ENCODE results near the gene HAUS3.

Gene HAUS3, protein sequence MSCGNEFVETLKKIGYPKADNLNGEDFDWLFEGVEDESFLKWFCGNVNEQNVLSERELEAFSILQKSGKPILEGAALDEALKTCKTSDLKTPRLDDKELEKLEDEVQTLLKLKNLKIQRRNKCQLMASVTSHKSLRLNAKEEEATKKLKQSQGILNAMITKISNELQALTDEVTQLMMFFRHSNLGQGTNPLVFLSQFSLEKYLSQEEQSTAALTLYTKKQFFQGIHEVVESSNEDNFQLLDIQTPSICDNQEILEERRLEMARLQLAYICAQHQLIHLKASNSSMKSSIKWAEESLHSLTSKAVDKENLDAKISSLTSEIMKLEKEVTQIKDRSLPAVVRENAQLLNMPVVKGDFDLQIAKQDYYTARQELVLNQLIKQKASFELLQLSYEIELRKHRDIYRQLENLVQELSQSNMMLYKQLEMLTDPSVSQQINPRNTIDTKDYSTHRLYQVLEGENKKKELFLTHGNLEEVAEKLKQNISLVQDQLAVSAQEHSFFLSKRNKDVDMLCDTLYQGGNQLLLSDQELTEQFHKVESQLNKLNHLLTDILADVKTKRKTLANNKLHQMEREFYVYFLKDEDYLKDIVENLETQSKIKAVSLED

DNA sequence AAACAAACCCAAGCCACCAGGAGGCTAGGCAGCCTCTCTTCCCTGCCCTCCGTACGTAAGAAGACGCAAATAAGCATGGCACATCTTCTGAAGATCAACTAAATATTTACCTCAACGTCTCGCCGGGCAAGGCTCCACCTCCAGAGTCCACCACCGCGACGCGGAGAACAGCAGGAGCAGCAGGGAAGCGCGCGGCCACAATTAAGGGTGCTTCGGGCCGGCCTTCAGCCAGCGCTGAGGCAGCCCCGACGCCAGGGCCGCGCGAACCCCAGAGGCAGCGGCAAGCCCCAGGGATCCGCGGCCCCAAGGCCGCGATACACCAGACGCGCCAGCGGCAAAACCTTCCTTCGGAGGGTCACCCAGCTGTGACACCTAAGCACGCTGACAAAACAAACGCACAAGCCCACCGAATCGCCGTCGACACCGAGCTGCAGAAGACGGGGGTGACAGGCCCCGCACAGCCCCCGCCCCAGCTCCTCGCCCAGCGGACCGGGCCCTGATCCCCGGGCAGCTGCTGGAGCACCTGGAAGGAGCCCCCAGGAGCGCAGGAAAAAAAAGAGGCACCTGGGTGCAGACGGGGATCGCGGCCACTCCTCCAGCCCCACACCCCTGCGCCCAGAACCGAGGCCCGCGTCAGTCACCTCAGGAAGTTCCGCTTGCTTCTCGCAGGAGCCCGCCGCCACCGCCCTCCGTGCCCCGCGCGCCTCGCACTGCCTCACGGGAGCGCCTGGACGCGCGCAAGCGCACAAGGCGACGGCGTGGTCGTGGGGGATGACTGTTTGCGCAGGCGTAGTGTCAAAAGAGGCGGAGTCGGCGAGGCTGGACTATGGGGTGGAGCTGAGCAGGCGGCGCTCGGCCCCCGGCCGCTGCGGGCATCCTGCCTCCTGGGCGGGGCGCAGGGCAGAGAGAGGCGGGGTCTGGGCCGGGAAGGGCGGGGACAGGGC lies at the start of gene HAUS3, which contains the start of gene POLN:
HAUS3 (minus strand) TSS at position 712 of the 944 bp plus-strand sequence. CDS start 1,175 bp downstream, outside the sequence.
POLN (minus strand) TSS at position 712 of the 944 bp plus-strand sequence. CDS start 12,890 bp downstream, outside the sequence.
- DNase-seq (ENCODE audit: low read depth) = peak; percentile 96

DNA sequence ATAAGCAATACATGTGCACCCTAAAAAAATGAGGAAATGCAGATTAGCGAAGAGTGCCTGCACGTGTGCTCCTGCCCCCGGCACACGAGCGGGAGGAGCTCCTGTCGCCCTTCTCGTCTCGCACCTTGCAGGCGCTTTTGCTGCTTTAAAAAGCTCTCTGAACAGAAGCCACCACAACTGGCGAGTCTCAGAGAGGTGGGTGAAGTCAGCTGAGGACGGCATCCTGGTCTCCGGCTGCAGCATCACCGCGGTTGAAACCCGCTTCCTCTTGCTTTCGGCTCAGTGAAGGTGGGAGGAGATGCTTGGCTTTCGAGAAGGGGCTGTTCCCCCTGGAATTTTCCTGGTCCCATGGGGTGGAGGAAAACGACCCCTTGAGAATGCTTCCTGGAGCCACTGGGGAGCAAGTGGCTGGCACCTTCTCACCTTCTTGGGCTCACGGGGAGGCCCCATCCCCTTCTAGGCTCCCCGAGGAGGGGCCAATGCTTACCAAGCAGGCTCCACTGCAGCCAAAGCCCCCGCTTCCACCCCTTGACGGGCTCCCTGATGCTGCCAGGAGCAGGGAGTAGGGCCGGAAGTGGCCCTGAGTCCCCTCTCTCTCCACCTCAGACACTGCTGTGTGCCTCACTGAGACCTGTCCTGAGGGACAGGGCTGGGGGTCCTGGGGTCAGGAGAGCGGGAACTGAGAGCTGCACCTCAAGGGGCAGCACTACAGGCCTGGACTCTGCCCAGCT lies 49.2 kb upstream of the HAUS3 start:
- no peak for DNase-seq (ENCODE audit: low read depth)

DNA sequence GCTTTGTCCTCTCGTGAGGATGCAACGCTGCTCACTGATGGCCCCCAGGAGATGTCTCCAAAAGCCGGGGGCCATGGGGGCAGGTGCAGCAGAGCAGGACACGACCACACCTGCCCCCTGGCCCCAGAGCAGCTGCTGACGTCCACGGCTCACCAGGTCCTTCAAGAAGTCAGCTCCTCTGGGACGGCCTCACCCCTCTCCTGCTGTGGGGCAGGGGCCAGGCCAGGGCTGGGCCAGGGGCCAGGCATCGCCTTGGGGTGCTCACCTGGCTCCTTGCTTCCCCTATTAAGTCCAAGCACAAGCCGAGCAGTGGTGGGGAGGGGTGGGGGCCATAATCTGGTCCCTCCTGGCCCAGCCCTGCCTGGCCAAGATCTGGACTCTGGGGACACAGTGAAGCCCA lies 48.6 kb upstream of the HAUS3 start:
- DNase-seq (ENCODE audit: low read depth) = no peak

DNA sequence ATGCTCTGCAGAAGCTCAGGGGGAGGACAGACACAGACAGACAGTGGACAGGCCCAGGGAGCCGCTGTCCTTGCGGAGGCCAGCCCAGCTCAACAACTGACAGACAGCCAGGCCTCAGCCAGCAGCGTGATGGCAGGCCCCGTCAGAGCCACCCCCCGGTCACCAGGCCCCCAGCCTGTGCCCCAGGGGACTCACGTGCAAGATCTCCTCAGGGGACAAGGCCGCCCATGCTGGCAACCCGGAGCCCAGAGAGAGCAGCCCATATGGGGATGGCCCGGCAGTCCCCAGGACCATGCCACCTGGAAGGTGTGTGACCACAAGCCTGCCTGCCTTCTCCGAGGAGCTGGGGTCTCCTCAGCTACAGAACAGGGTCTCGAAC lies 48.0 kb upstream of the HAUS3 start:
- DNase-seq (ENCODE audit: low read depth) = no peak

DNA sequence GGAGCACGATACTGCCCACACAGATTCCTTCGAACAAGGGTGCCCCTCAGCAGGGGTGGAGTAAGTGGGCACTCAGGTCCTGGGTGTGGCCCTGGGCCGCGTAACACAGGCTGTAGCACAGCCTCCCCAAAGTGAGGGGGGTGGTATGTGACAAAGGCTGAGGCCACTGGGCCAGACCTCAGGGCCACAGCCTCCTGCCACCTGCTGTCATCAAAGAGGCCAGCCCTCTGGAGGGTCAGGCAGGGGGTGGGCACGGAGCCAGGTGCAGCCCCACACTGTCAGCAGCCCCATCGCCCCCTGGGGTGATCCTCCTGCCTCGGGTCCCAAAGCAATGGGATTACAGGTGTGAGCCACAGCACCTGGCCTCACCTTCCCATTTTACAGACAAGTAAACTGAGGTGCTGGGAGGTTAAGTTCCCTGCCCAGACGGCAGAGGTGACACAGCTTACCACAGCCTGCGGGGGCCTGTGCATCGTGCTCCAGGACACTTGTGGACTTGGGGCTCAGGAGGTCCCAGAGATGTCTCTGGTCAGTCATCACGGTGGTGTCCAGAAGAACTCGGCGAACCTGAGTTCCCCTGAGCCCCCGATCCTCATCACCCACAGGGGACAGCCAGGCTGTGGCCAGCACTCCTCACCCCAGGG lies 47.5 kb upstream of the HAUS3 start:
- DNase-seq (ENCODE audit: low read depth) = no peak

DNA sequence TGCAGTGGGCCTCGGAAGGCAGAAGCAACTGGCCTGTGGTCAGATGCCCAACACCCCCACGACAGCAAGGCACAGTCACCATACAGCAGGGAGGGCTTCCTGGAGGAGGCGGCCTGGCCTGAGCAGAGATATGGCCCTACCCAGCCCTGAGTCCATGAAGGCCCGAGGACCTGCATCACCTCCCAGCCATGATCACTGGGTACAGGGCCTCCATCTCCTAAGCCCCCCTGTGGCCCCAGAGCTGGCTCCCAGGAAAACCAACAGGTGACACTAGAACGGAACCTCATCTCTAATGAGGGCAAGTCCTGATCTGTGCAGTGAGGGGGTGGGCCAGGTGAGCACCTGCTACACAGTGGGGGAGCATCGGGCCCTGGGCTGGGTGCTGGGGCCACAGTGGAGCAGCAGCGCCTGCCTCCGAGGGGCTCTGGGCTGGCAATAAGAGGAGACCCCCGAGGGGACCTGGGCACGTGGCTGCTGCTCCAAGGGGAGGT lies 46.2 kb upstream of the HAUS3 start:
- DNase-seq (ENCODE audit: low read depth) = no peak

DNA sequence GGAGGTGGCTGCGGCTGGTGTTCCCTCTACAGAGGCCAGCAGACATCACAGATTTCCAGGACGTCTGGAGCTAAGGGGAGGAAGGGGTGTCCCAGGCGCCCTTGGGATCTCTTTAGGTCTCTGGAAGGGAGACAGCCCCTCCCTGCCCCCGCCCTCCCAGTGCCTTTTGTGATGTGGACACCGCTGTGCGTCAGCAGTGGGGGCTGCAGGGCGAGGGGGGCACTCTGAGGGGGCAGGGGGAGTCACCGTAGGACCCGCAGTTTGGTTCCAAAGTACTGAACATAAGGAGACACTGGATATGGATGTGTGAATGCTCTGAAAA lies 45.6 kb upstream of the HAUS3 start:
- no peak for DNase-seq (ENCODE audit: low read depth)

DNA sequence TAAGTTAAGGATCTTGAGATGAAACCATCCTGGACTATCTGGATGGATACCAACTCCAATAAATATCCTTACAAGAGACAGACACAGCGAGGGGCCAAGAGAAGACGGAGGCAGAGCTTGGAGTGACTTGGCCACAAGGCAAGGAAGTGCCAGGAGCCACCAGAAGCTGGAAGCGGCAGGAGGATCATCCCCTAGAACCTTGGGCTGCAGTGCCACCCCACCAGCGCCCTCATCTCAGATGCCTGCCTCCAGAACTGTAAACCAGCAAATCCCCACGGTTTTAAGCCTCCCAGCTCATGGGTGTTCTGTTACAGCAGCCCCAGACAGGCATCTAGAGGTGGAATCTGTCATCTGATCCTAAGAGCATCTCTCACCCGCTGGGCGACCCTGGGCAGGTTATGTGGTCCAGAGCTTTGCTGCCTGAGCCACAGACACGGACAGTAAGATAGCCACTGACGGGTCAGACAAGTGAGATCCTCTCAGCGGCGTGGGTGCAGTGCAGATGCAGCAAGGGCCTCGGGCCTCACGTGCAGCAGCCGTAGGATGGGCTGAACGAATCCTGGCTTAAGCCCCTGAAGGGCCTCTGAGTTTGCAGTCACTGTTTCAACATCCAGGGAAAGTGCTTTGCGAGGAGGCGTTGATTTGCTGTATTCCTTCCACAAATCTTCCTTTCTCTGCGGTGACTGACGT lies 45.1 kb upstream of the HAUS3 start:
- no peak for DNase-seq (ENCODE audit: low read depth)

DNA sequence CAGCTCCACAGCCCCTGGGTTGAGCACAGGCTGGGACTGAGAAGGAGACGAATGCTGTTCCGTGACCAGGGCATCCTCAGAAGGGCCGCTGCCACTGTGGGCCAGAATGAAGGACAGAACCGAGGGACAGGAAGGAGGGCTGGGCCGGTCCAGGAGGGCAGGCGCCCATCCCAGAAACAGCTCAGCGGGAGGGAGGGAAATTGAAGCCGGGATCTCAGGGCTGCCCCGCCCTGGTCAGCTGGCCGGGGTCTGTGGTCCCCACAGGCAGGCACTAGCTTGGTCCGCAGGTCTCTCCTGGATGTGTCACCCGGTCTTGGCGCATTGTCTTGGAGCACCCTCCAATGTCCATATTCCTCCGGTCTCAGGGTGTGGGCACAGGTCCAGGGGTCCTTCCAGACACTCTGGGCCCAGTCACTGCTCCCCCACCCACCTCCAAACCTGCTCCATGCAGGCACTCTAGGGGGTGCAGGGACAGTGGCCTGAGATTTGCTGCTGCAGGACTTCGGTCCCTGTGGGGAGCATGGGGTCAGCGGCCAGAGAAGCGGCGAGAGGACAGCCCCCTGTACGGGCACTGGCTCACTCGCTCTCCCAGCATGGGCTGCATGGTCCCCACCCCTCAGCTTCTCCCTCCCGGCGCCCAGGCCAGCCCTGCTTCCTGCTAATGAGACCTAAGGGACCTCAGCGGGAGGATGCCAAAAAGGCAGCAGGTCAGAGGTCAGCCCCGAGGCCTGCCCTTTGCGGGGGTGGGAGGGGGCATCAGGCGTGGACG lies 43.9 kb upstream of the HAUS3 start:
- no peak for DNase-seq (ENCODE audit: low read depth)

DNA sequence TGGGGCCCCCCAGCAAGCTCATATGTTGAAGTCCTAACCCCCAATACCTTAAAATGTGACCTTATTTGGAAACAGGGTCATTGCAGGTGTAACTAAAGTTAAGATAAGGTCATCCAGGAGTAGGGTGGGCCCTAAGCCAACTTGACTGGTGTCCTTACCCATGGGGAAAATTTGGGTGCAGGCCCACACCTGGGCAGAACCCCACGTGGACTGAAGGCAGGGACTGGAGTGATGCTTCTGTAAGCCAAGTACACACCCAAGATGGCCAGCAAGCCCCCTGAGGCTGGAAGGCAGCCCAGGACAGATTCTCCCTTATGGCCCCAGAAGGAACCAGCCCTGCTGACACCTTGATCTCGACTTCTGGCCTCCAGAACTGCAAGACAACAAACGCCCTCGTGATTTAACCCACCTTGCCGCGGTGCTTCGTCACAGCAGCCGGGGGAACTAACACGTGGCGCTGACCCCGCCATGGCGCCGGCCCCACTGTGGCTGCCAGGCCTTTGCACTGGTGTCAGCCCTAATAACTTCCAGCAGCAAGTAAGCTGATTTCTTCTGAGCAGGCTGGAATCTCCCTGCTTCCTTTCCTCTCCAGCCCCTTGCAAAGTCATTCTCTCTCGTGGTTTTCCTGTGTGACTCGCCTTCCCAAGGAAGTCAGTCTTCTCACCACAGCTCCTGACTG lies 43.2 kb upstream of the HAUS3 start:
- DNase-seq (ENCODE audit: low read depth) = peak; percentile 42

DNA sequence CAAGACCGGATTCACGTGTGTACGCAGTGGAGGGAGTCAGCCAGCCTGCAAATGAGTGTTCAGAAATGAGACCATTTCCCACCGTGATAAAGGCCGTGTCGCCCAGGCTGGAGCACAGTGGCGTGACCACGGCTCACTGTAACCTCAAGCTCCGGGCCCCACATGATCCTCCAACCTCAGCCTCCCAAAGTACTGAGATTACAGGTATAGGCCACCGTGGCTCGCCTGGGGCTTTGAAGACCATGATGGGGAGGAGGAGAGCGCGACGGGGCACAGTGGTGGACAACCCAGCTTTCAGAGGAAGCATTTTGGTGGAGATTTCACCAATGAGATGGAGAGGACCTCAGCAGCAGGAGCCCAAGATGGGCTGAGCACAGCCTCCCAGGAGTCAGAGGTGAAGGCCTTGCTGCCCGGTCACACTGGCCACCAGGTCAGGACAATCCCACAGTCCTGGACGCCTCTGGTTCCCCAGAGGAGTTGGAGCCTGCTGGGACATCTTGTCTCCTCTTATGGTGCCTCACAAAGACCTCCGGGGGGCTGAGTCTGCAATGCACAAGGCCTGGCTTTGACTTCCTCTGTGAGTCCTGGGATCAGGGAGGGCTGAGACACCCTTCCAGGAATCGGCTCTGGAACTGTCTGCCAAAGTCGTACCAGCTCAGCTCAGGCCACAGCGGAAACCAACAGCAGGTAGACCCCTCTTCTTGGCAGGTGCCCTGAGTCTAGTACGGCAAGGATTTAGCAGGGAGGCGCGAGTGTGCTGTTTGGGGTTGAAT lies 42.4 kb upstream of the HAUS3 start:
- no peak for DNase-seq (ENCODE audit: low read depth)

DNA sequence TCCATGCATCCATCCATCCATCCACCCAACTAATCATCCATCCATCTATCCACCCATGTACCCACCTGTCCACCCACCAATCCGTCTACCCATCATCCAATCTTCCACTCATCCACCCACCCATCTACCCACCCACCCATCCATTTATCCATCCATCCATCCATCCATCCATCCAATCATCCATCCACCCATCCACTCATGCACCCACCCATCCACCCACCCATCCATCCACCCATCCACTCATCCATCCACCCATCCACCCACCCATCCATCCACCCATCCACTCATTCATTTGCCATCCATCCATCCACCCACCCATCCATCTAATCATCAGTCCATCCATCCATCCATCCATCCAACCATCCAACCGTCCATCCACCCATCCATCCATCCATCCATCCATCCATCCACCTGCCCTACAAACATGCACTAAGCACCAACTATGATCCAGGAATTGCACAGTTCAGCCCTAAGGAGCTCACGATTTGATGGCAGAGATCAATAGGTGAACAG lies 41.3 kb upstream of the HAUS3 start:
- no peak for DNase-seq (ENCODE audit: low read depth)

DNA sequence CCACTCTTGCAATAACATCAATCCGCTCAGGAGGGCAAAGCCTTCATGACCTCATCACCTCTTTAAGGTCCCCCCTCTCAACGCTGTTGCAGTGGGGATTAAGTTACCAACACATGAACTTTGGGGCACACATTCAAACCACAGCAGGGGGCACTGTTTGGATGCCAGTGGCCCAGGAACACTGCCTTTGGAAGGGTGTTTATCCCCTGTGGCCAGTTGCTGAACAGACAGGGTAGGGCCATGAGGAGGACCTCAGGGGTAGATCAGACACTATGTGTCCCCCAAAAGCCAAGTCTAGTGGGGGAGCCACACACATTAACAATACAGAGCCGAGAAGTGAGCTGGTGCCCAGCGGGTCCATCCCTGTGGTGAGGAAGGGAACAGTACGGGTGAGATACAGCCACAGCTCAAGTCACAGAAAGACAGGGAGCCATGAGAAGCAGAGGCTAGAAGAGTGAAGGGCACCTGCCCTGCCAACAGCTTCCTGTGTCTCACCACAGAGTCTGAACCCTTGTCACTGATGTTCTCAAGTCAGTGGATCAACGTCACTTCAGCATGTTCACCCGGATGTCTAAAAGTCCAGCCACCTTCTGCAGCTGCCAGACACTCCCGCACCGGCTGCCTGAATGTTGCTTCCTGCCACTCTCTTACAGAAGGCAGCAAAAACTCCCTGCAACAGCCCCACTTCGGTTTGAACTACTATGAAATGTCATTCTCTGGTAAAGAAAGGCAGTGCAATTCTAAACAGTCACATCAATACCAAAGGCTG lies 39.8 kb upstream of the HAUS3 start:
- DNase-seq (ENCODE audit: low read depth) = no peak

DNA sequence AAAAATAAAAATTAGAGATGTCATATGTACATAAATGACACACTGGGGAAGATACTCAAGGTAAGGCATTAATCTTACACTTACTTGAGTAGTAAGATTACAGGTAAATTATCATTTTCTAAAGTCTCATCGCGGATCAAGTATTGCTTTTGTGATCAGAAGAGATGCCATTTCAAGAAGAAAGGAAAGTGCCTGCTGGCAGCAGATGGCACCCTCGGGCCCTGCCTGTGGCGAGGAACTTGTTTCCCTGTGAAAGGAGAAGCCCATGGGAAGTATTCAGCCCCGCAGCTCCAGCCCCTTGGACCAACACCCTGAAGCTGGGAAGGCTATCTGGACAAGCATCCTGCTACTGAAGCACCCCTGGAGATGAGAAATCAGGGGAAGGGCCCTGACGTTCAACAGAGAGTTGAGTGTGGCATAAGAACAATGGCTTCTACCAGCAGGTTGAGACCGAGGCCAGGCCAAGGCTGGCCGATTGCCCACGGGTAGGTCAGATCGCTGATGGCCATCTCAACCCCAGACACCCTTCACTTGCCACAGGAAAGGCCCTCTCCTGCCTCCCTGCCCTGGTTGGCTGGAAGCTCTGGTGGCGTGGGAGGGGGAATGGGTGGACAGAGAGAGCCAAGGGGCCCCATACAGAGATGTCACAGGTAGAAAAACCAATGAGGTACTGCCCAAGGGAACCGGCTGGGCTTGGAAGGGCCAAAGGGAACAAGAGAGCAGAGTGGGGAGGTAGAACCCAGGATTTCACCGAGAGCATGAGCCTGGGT lies 38.8 kb upstream of the HAUS3 start:
- no peak for DNase-seq (ENCODE audit: low read depth)

DNA sequence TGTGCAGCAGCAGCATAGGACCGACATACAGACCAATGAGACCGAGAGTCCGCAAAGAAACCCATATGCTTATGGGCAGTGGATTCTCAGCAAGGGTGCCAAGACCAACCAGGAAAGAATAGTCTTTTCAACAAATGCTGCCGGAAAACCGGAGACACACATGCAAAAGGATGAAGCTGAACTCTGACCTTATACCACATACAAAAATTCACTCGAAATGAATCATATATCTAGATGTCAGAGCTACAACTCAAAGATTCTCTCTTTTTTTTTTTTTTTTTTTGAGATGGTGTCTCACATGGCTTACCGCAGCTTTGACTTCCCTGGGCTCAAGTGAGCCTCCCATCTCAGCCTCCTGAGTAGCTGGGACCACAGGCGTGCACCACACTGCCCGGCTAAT lies 36.0 kb upstream of the HAUS3 start:
- peak; percentile 40 for DNase-seq (ENCODE audit: low read depth)

DNA sequence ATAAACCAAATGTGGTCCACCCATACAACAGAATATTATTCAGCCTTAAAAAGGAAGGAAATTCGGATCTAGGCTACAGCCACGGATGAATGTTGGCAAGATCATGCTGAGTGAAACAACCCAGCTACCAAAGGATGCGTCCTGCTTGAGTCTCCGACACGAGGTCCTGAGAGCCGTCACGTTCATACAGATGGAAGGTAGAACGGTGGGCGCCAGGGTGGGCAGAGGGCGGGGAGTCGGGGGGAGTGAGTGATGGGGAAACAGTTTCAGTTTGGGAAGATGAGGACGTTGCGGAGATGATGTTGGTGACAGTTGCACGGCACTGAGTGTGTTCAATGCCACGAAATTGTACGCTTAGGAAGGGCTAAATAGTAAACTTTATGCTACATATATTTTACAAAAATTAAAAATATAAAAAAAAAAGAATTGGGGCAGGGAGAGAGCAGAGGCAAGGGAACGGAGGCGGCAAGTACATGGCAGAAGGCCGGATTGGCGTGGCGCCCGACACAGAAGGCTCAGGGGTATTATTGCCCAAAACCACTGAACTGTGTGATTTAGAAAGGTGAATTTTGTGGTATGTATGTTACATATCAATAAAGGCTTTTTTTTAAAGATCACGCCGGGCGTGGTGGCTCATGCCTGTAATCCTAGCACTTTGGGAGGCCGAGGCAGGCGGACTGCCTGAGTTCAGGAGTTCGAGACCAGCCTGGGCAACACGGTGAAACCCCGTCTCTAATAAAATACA lies 34.8 kb upstream of the HAUS3 start:
- no peak for DNase-seq (ENCODE audit: low read depth)
